Measurements from ENCODE around the gene SNTN. TPM values are rescaled to one million over a fixed set of nuclear protein-coding genes. Genes with fewer than 3 reads are reported as not detected.

The SNTN gene
- polyA plus RNA-seq, 1 donor (not counting 4 experiments of a cell fraction or from before 2014, with no cell fraction given): not detected

DNA sequence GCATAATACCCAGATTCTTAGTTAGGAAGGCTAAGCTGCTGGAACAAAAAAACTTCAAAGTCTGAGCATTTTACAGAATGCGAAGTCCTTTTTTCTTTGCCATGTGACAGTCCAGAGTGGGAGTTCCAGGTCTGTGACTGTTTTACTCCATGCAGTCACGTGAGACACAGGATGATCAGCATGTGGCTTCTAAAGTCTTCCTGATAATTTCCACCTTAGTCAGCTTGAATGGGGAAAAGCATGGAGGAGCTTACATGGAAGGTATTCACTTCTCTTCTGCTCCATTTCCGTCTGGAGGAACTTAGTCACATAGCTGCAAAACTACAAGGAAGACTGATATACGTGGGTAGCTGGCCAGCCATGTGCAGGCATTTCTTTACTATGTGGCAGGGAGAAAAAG is 1.7 kb downstream of the SNTN start:
- no peaks in the 10 kb centered on the region for H3K27me3 ChIP-seq (ENCODE audit: control insufficient read depth, extremely low read depth, insufficient read depth, low read length)
- H3K4me1 ChIP-seq (ENCODE audit: control insufficient read depth, extremely low read depth, insufficient read depth, low read length): no peaks in the 10 kb centered on the region
- dilution Hi-C loops (cut with MboI; ENCODE audit: extremely low pct_ligation_motif_present, low sequenced_read_pairs): no loop called here
- no peaks in the 10 kb centered on the region for H3K79me2 ChIP-seq (ENCODE audit: control insufficient read depth, insufficient read depth, low read length)
- H3K9me1 ChIP-seq (ENCODE audit: control insufficient read depth, extremely low read depth, insufficient read depth, low read length): no peaks in the 10 kb centered on the region
- H3K36me3 ChIP-seq (ENCODE audit: control insufficient read depth in 2 of 2, extremely low read depth in 1 of 2, insufficient read depth in 2 of 2, low read length in 2 of 2): no peaks in the 10 kb centered on the region
- no peak overlapping the region for H2AFZ ChIP-seq (ENCODE audit: control insufficient read depth, low read length)
- no peak overlapping the region for H3K9ac ChIP-seq (ENCODE audit: control insufficient read depth, extremely low read depth, insufficient read depth, low read length)
- DNase-seq (ENCODE audit: low read depth, low spot score) (no peak), FAIRE-seq (no peak)
- no peak overlapping the region for H3K4me2 ChIP-seq (ENCODE audit: control insufficient read depth, extremely low read depth, insufficient read depth, low read depth, low read length)
- no peak for TF ChIP-seq EZH2 (IDR thresholded peaks at IDR 0.05; ENCODE audit: low read length)
- TF ChIP-seq, protein P1, sequence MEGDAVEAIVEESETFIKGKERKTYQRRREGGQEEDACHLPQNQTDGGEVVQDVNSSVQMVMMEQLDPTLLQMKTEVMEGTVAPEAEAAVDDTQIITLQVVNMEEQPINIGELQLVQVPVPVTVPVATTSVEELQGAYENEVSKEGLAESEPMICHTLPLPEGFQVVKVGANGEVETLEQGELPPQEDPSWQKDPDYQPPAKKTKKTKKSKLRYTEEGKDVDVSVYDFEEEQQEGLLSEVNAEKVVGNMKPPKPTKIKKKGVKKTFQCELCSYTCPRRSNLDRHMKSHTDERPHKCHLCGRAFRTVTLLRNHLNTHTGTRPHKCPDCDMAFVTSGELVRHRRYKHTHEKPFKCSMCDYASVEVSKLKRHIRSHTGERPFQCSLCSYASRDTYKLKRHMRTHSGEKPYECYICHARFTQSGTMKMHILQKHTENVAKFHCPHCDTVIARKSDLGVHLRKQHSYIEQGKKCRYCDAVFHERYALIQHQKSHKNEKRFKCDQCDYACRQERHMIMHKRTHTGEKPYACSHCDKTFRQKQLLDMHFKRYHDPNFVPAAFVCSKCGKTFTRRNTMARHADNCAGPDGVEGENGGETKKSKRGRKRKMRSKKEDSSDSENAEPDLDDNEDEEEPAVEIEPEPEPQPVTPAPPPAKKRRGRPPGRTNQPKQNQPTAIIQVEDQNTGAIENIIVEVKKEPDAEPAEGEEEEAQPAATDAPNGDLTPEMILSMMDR (optimal IDR thresholded peaks at IDR 0.05 in 1 of 3, IDR thresholded peaks at IDR 0.05 in 1 of 3, conservative IDR thresholded peaks at IDR 0.05 in 1 of 3; ENCODE audit: extremely low read depth in 1 of 3, insufficient read depth in 2 of 3, low read length in 3 of 3): no peak
- H3K9me3 ChIP-seq (ENCODE audit: control insufficient read depth, low read depth, low read length): no peaks in the 10 kb centered on the region
- no peak overlapping the region for H3K4me3 ChIP-seq (ENCODE audit: control insufficient read depth in 2 of 3, extremely low read depth in 1 of 3, insufficient read depth in 2 of 3, low read depth in 1 of 3, low read length in 3 of 3)
- H4K20me1 ChIP-seq (ENCODE audit: control insufficient read depth, extremely low read depth, insufficient read depth, low read length): no peaks in the 10 kb centered on the region
- H3K27ac ChIP-seq (ENCODE audit: control insufficient read depth, insufficient read depth, low read length): no peak overlapping the region

DNA sequence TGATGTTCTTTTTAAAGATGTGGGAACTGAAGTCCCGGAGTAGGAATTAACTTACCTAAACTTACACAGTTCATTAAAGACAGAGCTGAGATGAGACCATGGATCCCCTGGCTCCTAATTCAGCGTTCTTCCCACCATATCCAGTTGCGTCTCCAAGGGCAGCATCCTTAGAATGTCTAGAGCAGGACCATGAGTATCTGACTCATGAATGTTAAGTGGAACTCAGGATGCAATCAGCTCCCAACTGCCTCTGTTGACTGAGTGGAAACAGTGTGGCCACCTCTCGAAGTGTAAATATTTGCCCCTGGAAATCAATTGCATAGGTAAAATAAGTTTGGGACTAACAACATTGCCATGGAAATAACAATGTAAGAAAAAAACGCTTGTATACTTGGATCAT is 2.5 kb downstream of the SNTN start:
- H3K4me1 ChIP-seq (ENCODE audit: control insufficient read depth, extremely low read depth, insufficient read depth, low read length): no peaks in the 10 kb centered on the region
- no peaks in the 10 kb centered on the region for H3K9me3 ChIP-seq (ENCODE audit: control insufficient read depth, low read depth, low read length)
- H2AFZ ChIP-seq (ENCODE audit: control insufficient read depth, low read length): no peak overlapping the region
- H3K27ac ChIP-seq (ENCODE audit: control insufficient read depth, insufficient read depth, low read length): no peak overlapping the region
- TF ChIP-seq, protein P1 (optimal IDR thresholded peaks at IDR 0.05 in 1 of 3, IDR thresholded peaks at IDR 0.05 in 1 of 3, conservative IDR thresholded peaks at IDR 0.05 in 1 of 3; ENCODE audit: extremely low read depth in 1 of 3, insufficient read depth in 2 of 3, low read length in 3 of 3): no peak
- TF ChIP-seq EZH2 (IDR thresholded peaks at IDR 0.05; ENCODE audit: low read length): no peak
- H3K4me3 ChIP-seq (ENCODE audit: control insufficient read depth in 2 of 3, extremely low read depth in 1 of 3, insufficient read depth in 2 of 3, low read depth in 1 of 3, low read length in 3 of 3): no peak overlapping the region
- H4K20me1 ChIP-seq (ENCODE audit: control insufficient read depth, extremely low read depth, insufficient read depth, low read length): no peaks in the 10 kb centered on the region
- no peaks in the 10 kb centered on the region for H3K36me3 ChIP-seq (ENCODE audit: control insufficient read depth in 2 of 2, extremely low read depth in 1 of 2, insufficient read depth in 2 of 2, low read length in 2 of 2)
- H3K9me1 ChIP-seq (ENCODE audit: control insufficient read depth, extremely low read depth, insufficient read depth, low read length): no peaks in the 10 kb centered on the region
- no peaks in the 10 kb centered on the region for H3K27me3 ChIP-seq (ENCODE audit: control insufficient read depth, extremely low read depth, insufficient read depth, low read length)
- no peak overlapping the region for H3K9ac ChIP-seq (ENCODE audit: control insufficient read depth, extremely low read depth, insufficient read depth, low read length)
- no peaks in the 10 kb centered on the region for H3K79me2 ChIP-seq (ENCODE audit: control insufficient read depth, insufficient read depth, low read length)
- H3K4me2 ChIP-seq (ENCODE audit: control insufficient read depth, extremely low read depth, insufficient read depth, low read depth, low read length): no peak overlapping the region
- dilution Hi-C loops (cut with MboI; ENCODE audit: extremely low pct_ligation_motif_present, low sequenced_read_pairs): no loop called here
- DNase-seq (ENCODE audit: low read depth, low spot score): no peak
- FAIRE-seq: no peak

Measured in keratinocyte (primary cell).